Mucosa of gallbladder (tissue), 1 donor: ENCODE data around the gene HSD17B4. TPM values are rescaled to one million over a fixed set of nuclear protein-coding genes. Genes with fewer than 3 reads are reported as not detected.
"Not testable (repeated sequence)": the region's sequence is repeated elsewhere in the genome, so short reads cannot be mapped to it uniquely, and the experiment has no call there.

Experiments used
- DNase-seq: peaks from one replicate; pipeline ENCODE4 v3.0.0-alpha.2; 2020; ENCODE audit warnings: low spot score
- total RNA-seq: library from RNA; stranded (reverse); gene quantifications from one replicate; pipeline ENCODE4 v1.2.1, GENCODE V29; 2021
- donor health status: DM: no; HTN: no; CAD: no.

Gene HSD17B4
- total RNA-seq, 1 donor from 2014 or later = 379 TPM

GRCh38 chr5:119480629-119481028, 28.3 kb downstream of the HSD17B4 start:
- DNase-seq = not testable (repeated sequence)

- DNase-seq = no peak
These were observed 30.9 kb downstream of the HSD17B4 start for GRCh38 chr5:119483155-119483554.

- no peak for DNase-seq
These were observed 32.6 kb downstream of the HSD17B4 start for GRCh38 chr5:119484884-119485283.

- no peak for DNase-seq
These were observed 49.4 kb downstream of the HSD17B4 start for GRCh38 chr5:119501671-119502179.

GRCh38 chr5:119503939-119504338, 51.6 kb downstream of the HSD17B4 start:
- not testable (repeated sequence) for DNase-seq

- DNase-seq = no peak
These were observed 60.0 kb downstream of the HSD17B4 start for GRCh38 chr5:119512277-119512676.

GRCh38 chr5:119515192-119515591, 62.9 kb downstream of the HSD17B4 start:
- DNase-seq = no peak

GRCh38 chr5:119517115-119517514, 64.8 kb downstream of the HSD17B4 start:
- DNase-seq = not testable (repeated sequence)

- no peak for DNase-seq
These were observed 68.9 kb downstream of the HSD17B4 start for GRCh38 chr5:119521232-119521631.

GRCh38 chr5:119522841-119523240, 70.5 kb downstream of the HSD17B4 start:
- DNase-seq = no peak

- no peak for DNase-seq
These were observed 72.2 kb downstream of the HSD17B4 start for GRCh38 chr5:119524485-119524884.

GRCh38 chr5:119527351-119527750, 75.1 kb downstream of the HSD17B4 start:
- no peak for DNase-seq

GRCh38 chr5:119529811-119530210, 77.5 kb downstream of the HSD17B4 start:
- DNase-seq = no peak

GRCh38 chr5:119532637-119533036, 80.3 kb downstream of the HSD17B4 start:
- no peak for DNase-seq

- no peak for DNase-seq
These were observed 85.4 kb downstream of the HSD17B4 start for GRCh38 chr5:119537704-119538103.

- DNase-seq = no peak
These were observed 89.4 kb downstream of the HSD17B4 start for GRCh38 chr5:119541716-119542115.

GRCh38 chr5:119551819-119552218, 99.5 kb downstream of the HSD17B4 start:
- DNase-seq = no peak

- no peak for DNase-seq
These were observed 102.3 kb downstream of the HSD17B4 start for GRCh38 chr5:119554597-119554996.

GRCh38 chr5:119570910-119571309, 118.6 kb downstream of the HSD17B4 start:
- DNase-seq = no peak

GRCh38 chr5:119578937-119579336, 126.6 kb downstream of the HSD17B4 start:
- DNase-seq = no peak

GRCh38 chr5:119582987-119583386, 130.7 kb downstream of the HSD17B4 start:
- no peak for DNase-seq

- no peak for DNase-seq
These were observed 131.4 kb downstream of the HSD17B4 start for GRCh38 chr5:119583684-119584083.
